ENCODE measurements around the gene PANK2. TPM values are rescaled to one million over a fixed set of nuclear protein-coding genes. Genes with fewer than 3 reads are reported as not detected.
"Not testable (repeated sequence)": the region's sequence is repeated elsewhere in the genome, so short reads cannot be mapped to it uniquely, and the experiment has no call there.

PANK2 gene
- 10 to 100 TPM; 27.0 to 31.5 TPM for total RNA-seq
- long read RNA-seq, donor 1, transcript PANK2-202 (7 exons, 1,843 nt) = minor isoform, 7 of 23 reads
- long read RNA-seq, donor 1, transcript PANK2-201 (7 exons, 2,280 nt) = major isoform, 8 of 23 reads
- long read RNA-seq, donor 1, partial matches to known transcripts = 1 of 23 reads
- long read RNA-seq, donor 1, other reads (novel, unspliced or antisense) = 6 of 23 reads
- long read RNA-seq, donor 2, partial matches to known transcripts = 1 of 6 reads
- long read RNA-seq, donor 2, other reads (novel, unspliced or antisense) = 2 of 6 reads

DNA sequence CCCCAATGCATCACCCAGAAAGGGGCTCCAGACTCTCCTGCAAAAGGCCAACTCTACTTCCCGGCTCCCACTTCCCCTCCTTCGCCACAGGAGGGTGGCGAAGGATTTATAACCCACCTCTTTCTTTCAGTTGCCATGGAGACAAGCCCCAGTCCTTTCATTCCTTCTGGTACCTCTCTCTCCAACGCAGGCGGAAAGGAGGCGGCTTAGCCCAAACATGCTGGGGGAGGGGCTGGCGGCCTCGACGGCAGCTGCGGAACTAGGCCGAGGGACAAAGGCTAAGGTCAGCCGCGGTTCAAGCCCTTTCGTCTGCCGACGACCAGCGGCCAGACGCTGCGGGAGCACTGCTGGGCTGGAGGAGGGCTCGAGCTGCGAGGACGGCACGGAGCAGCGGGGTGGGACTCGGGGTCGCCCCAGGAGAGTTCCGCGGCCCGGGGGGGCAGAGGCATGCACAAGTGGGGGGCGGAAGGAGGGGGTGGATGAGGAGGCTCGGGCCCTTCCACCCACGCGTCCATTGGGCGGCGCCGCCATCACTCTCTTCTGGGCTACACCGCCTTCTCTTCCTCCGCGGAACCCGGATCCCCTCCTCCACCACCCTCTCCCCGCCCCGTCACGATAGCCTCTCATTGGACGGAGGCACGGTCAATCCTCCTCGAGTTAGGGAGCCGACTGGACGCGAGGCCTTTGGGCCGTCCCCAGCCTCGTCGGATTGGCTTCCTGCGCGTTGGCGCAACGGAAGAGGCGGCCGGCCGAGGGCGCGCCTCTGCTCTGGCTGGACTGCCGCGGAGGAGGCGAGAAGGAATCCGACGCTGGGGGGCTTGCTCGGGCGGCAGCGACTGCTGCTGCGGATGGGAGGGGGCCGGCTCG, at the start of gene PANK2:
TSS of gene PANK2 (plus strand) at position 766 of the 867 bp plus-strand sequence.
- intact Hi-C loops (cut with DNase I) = no loop called here
- peak; percentile 100 for DNase-seq (ENCODE audit: low spot score)

DNA sequence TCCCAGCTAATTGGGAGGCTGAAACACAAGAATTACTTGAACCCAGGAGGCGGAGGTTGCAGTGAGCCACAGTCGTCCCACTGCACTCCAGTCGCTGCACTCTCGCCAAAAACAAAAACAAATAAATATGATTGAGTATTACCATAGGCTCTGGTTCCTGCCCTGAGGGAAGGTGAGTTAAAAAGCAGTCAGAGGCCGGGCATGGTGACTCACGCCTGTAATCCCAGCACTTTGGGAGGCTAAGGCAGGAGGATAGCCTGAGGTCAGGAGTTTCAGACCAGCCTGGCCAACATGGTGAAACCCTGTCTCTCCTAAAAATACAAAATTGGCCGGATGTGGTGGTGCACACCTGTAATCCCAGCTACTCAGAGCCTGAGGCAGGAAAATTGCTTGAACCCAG, 49.0 kb upstream of the PANK2 start:
- DNase-seq (ENCODE audit: low spot score); intact Hi-C loops (cut with DNase I): not testable (repeated sequence)

DNA sequence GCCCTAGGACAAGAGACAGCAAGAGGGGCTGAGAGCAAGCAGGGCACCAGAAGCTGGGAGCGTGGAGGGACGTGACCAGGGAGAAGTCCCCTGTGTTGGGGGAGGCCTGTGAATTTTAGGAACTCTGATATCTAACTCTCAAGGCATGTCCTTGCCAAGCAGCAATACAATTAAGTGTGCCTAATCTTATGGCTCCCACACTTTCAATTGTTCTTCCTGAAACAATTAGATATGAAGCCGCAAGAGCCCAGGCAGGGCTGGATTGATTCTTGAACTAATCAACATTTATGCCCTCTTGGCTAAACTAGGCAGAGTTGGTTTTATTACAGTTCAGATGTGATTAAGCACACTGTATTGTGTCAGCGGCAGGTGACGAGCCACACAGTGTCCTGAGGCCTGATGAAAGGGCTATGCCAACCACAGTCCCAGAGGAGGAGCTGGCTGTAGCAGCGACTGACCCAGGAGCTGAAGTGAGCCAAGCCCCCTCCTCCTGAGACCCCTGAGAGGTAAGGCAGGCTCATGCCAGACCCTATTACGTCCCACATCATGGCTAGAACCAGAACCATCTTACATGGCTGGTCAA, 46.7 kb upstream of the PANK2 start:
- intact Hi-C loops (cut with DNase I) = no loop called here
- no peak for DNase-seq (ENCODE audit: low spot score)

DNA sequence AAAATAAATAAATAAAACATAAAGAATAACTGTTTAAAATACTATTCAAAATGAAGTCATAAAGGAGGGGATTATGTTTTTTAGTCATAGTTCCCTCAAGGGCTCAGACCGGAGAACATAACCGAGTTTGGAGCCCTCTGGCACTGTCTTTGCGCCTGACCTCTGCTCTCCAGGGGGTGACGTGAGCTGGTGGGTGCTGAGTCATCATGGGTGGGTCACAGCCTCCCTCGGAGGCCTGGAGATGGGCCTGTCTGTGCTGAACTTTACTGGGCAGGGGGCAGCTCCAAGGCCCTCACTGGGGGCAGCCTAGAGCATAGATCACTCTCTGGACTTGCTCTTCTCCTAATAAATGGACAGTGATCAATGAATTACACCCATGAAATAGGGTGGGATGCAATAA, 45.7 kb upstream of the PANK2 start:
- DNase-seq (ENCODE audit: low spot score) = no peak
- intact Hi-C loops (cut with DNase I) = no loop called here

DNA sequence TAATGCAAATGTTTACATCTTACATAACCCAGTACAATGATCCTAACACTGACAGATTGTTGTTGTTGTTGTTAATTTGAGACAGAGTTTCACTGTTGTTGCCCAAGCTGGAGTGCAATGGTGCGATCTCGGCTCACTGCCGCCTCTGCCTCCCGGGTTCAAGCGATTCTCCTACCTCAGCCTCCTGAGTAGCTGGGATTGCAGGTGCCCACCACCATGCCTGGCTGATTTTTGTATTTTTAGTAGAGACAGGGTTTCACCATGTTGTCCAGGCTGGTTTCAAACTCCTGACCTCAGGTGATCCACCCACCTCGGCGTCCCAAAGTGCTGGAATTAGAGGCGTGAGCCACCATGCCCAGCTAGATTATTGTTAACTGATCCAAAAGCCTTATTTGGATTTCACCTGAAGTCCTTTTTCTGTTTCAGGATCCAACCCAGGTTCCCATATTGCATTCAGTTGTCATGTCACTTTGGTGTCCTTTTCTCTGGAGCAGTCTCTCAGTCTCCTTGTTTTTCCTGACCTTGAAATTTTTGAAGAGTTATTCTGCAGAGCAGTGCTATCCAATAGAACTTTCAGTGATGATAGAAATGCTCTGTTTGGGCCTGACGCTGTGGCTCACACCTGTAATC, 45.1 kb upstream of the PANK2 start:
- DNase-seq (ENCODE audit: low spot score); intact Hi-C loops (cut with DNase I): not testable (repeated sequence)

DNA sequence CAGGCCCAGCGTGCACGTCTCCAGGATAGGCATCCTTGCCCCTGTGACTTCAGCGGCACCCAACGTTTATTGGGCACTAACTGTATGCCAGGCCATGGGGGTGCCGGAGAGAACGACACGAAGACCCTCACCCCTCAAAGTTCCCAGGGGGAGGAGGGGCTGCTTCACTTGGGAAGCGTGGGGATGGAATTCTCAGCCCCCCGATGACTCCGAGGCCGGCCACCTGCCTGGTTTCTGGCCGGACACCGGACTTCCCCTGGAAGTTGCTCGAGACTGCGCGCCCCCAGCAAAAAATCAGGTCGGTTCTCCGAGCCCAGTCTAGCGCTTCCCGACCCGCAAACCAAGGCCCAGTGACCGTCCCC, 42.8 kb upstream of the PANK2 start:
- intact Hi-C loops (cut with DNase I) = no loop called here
- DNase-seq (ENCODE audit: low spot score) = no peak

DNA sequence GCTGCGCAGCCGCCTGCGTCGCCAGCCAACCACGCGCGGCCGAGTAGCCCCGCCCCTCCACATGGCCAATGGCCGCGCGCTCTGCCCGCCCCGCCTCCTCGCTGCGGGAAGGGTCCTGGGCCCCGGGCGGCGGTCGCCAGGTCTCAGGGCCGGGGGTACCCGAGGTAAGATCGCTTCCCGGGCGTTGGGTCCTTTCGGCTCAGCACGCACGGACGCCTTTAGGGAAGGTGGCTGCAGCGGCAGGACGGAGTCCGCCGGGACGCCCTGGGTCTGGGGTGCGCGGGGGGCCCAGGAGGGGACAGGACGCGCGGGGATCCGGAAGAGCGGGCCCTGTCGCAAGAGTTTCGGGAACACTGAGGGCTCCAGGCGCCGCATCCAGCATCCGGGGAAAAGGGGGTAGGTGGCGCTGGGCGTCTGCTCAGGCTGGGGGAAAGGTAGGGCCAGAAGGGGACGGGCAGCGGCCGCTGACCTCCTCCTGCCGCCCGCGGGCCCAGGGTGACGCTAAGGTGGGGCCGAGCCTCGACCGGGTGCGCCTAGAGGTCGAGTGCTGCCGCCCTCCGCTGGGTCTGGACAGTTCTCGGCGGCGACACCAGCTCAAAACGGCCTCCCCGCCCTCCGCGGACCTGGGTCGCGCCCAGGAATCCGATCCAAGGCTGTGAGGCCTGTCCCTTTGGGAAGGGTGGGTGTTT, 42.3 kb upstream of the PANK2 start, which contains the start of gene MAVS:
TSS of gene MAVS (plus strand) at position 95 of the 689 bp plus-strand sequence. CDS start 7,791 bp downstream, outside the sequence.
- intact Hi-C loops (cut with DNase I) = no loop called here
- peak; percentile 96 for DNase-seq (ENCODE audit: low spot score)

DNA sequence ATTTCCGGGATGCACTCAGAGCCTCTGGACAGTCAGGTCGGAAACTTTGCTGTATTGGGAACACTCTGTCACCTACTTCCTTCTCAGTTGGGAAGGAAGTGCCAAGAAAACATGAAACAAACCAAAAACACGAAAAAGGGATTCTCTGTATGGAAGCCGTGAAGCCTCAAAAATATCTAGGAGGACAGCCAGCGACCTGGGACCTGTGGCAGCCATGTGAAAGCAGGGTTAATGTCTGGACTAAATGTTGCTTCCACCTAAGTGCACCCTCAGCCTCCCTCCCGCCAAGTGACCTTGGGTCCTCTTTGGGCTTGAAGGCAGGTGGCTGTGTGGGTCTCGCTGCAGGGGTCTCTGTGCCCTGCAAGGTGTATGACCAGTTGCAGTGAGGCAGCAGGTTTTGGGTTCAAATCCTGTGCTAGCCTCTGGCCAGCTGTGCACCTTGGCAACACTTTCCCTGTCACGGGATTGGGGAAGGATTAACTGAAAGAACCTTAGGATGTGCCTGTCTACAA, 41.7 kb upstream of the PANK2 start:
- intact Hi-C loops (cut with DNase I) = no loop called here
- DNase-seq (ENCODE audit: low spot score) = no peak

DNA sequence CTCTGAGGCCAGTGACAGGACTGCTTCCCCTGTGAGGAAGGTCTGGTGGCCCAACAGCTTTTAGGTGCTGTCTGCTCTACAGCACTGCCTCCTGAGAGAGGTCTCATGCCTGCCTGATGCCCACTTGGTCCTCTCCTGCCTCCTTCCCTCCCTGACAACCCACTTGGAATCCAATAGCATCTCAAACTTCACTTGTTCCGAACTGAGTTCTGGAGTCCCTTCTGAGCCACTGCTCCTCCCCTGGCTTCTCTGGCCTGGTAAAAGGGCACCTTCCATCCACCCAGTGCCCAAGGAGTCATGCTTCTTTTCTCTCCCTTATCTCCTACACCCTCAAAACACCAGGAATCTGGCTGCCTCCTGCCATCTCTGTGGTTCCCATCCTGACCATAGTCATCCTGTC, 40.6 kb upstream of the PANK2 start:
- DNase-seq (ENCODE audit: low spot score) = no peak
- intact Hi-C loops (cut with DNase I) = no loop called here

DNA sequence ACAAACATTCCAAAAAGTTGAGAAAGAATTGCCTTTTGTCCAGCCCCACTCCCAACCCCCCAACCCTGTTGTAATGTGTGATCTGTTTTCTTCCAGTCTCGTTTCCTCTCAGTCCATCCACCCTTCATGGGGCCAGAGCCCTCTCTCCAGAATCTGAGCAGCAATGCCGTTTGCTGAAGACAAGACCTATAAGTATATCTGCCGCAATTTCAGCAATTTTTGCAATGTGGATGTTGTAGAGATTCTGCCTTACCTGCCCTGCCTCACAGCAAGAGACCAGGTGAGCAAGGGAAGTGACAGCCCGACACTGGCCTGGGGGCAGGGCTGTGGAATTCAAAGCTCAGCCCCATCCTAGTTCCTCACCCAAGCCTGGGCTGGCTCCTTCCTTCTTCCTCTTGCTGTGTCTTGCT, 34.7 kb upstream of the PANK2 start:
- DNase-seq (ENCODE audit: low spot score) = no peak
- intact Hi-C loops (cut with DNase I) = no loop called here

DNA sequence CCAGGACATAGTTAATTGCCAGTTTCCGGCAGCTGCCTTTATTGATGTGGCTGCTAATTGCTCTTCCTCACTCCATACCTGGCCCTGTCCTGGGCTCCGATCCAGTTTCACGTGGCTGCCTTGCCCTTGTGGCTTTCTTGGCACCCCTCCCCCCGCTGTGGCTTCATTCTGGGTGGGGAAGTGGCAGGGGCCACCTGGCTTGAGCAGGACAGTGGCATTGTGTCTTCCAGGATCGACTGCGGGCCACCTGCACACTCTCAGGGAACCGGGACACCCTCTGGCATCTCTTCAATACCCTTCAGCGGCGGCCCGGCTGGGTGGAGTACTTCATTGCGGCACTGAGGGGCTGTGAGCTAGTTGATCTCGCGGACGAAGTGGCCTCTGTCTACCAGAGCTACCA, 31.8 kb upstream of the PANK2 start:
- intact Hi-C loops (cut with DNase I) = no loop called here

DNA sequence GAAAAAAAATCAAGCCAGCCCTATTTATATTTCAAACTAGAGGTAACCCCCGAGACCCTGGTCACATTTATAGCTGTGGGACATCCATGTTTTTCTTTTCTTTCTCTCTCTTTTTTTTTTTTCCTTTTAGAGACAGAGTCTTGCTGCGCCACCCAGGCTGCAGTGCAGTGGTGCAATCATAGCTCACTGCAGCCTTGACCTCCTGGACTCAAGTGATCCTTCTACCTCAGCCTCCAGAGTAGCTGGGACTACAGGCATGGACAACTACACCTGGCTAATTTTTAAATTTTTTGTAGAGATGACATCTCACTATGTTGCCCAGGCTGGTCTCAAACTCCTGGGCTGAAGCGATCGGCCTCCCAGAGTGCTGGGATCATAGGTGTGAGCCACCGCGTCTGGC, 30.5 kb upstream of the PANK2 start:
- intact Hi-C loops (cut with DNase I) = no loop called here
- no peak for DNase-seq (ENCODE audit: low spot score)

More for the DNA sequence above, 31.8 kb upstream of the PANK2 start:
- no peak for DNase-seq (ENCODE audit: low spot score)

DNA sequence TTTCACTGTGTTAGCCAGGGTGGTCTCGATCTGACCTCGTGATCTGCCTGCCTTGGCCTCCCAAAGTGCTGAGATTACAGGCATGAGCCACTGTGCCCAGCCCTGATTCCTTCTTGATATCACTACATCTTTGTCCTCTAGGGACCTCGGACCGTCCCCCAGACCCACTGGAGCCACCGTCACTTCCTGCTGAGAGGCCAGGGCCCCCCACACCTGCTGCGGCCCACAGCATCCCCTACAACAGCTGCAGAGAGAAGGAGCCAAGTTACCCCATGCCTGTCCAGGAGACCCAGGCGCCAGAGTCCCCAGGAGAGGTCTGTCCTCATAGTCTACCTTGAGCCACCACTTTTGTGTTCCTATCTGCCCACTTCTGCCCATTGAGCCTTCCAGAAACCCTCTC, 28.0 kb upstream of the PANK2 start:
- intact Hi-C loops (cut with DNase I) = no loop called here
- no peak for DNase-seq (ENCODE audit: low spot score)

DNA sequence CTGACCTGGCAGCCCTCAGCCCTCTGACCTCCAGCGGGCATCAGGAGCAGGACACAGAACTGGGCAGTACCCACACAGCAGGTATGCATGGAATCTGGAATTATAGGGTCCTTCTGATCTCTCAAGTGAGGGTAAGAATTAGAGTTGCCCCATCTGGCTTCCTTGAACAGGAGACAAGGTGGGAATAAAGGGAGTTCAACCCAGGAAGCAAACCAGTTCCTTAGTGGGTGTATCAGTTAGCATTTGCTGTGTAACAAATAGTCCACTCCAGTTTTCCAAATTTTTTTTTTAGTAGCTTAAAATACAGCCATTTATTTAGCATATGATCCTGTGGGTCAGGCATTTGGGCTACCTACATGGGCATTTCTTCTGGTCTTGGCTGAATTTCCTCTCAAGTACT, 26.9 kb upstream of the PANK2 start:
- DNase-seq (ENCODE audit: low spot score) = no peak
- intact Hi-C loops (cut with DNase I) = no loop called here

DNA sequence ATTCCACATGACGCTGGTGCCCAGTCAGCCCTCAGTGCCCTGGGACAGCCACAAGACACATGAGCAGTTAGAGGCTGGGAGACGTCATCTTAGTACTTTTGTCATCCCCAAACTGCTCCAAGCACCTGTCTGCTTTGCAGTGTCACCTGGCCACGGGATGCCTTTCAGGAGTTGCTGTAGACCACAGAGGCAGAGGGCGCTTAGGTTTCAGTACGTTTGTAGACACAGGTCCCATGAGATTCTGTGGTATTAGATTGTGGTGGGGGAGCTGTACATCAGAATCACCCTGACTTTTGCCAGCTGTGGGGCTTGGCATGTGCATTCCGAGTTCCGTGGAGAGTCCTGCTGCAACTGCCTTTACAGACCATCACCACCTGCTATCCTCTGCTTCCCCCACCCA, 25.9 kb upstream of the PANK2 start:
- no peak for DNase-seq (ENCODE audit: low spot score)
- intact Hi-C loops (cut with DNase I) = no loop called here

DNA sequence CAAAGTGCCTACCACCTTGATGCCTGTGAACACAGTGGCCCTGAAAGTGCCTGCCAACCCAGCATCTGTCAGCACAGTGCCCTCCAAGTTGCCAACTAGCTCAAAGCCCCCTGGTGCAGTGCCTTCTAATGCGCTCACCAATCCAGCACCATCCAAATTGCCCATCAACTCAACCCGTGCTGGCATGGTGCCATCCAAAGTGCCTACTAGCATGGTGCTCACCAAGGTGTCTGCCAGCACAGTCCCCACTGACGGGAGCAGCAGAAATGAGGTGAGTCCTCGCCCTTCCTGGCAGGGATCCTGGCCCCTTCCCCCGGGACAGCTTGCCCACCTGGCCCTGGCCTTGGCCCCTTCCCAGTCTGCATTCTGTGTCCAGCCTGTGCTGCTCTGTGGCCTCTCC, 24.7 kb upstream of the PANK2 start:
- DNase-seq (ENCODE audit: low spot score) = no peak
- intact Hi-C loops (cut with DNase I) = no loop called here

DNA sequence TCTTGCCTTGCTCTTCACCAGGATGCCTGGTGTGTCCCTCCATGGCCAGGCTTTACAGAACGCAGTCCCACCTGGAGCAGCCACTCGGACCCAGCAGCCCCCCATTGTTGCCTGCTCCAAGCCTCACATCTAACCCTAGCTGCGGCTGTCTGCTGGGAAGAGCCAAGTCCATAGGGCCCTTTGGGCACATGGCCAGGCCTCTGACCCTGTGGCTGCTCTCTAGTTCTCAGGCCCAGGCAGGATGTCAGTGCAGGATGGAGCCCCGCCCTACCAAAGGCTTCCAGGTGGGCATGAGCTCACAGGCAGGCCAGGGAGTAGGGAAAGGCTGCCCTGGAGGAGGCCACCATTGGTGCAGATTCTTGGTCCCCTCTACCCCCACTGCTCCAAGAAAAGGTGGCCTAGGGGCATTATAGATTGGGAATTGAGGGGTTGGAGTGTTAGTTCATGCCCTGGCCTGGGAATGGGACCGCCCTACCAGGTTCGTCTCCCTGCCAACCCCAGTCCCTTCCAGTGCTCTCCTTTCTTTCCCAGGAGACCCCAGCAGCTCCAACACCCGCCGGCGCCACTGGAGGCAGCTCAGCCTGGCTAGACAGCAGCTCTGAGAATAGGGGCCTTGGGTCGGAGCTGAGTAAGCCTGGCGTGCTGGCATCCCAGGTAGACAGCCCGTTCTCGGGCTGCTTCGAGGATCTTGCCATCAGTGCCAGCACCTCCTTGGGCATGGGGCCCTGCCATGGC, 23.9 kb upstream of the PANK2 start:
- no peak for DNase-seq (ENCODE audit: low spot score)
- intact Hi-C loops (cut with DNase I) = no loop called here

DNA sequence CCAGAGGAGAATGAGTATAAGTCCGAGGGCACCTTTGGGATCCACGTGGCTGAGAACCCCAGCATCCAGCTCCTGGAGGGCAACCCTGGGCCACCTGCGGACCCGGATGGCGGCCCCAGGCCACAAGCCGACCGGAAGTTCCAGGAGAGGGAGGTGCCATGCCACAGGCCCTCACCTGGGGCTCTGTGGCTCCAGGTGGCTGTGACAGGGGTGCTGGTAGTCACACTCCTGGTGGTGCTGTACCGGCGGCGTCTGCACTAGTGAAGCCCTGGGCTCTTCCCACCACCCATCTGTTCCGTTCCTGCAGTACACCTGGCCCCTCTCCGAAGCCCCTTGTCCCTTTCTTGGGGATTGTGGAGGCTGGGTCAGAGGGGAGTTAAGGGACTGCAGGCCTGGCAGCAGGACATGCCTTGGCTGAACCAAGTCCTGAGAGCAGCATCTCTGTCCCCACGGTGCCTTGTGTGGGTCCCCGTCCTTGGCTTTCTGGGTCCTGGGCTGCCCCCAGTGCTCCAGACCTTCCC, 23.2 kb upstream of the PANK2 start:
- intact Hi-C loops (cut with DNase I) = no loop called here

More for the DNA sequence above, 23.2 kb upstream of the PANK2 start:
- no peak for DNase-seq (ENCODE audit: low spot score)
